Cardiac septum (tissue), 1 donor: ENCODE measurements around the gene MED13L. TPM values are rescaled to one million over a fixed set of nuclear protein-coding genes. Genes with fewer than 3 reads are reported as not detected.

Source experiments
- DNase-seq: peaks from one replicate; pipeline ENCODE4 v3.0.0-alpha.2; 2020; ENCODE audit warnings: low spot score
- intact Hi-C: fragments of 100-400 bp; cut with DNase I; formaldehyde crosslinking; loops from one replicate; pipeline ENCODE4 v1.14.0; 2022
- total RNA-seq: library from RNA; stranded (reverse); fragmentation: NEBNext Ultra II Directional; extraction: Animal tissue kit (Norgen Biotek cat#: 25700); gene quantifications from one replicate; pipeline ENCODE4 v1.2.1, GENCODE V29; 2021
- donor health status: DM: no; HTN: no; CAD: no.

Gene MED13L
- total RNA-seq, 1 donor from 2014 or later: 74.5 TPM

GRCh38 chr12:116282371-116283286 lies 5.1 kb upstream of the MED13L start:
- no peak for DNase-seq
- intact Hi-C loops: loop anchor here (10.0 kb wide), 1 partner anchor 412 kb away; no protein-coding TSS in a partner anchor

GRCh38 chr12:116280595-116281290 lies 3.2 kb upstream of the MED13L start:
- no peak for DNase-seq
- intact Hi-C loops: loop anchor here (10.0 kb wide), 1 partner anchor 414 kb away; no protein-coding TSS in a partner anchor

DNA sequence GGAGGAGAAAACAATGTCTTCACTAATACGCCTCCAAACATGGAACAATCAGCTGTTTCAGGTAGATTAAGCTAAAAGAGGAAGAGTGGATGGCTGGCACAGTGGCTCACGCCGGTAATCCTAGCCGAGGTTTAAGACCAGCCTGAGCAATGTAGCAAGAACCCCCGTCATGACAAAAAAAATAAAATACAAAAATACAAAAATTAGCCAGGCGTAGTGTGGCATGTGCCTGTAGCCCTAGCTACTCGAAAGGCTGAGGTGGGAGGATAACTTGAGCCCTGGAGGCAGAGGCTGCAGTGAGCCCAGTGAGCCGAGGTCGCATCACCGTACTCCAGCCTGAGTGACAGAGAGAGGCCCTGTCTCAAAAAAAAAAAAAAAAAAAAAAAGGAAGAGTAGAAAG lies 1.2 kb upstream of the MED13L start:
- intact Hi-C loops: loop anchor here (5.0 to 10.0 kb wide), 2 partner anchors 264 to 319 kb away; no protein-coding TSS in a partner anchor
- no peak for DNase-seq

- intact Hi-C loops: loop anchor here (5.0 to 10.0 kb wide), 2 partner anchors 263 to 319 kb away; no protein-coding TSS in a partner anchor
- no peak for DNase-seq
These were observed 760 bp upstream of the MED13L start for GRCh38 chr12:116278279-116278626.

GRCh38 chr12:116276652-116277466 lies 634 bp downstream of the MED13L start:
- peak; percentile 84 for DNase-seq
- intact Hi-C loops: loop anchor here (5.0 to 10.0 kb wide), 2 partner anchors 262 to 320 kb away; no protein-coding TSS in a partner anchor

GRCh38 chr12:116274551-116275375 lies 2.7 kb downstream of the MED13L start:
- no peak for DNase-seq
- intact Hi-C loops: loop anchor here (5.0 to 10.0 kb wide), 2 partner anchors 260 to 323 kb away; no protein-coding TSS in a partner anchor

DNA sequence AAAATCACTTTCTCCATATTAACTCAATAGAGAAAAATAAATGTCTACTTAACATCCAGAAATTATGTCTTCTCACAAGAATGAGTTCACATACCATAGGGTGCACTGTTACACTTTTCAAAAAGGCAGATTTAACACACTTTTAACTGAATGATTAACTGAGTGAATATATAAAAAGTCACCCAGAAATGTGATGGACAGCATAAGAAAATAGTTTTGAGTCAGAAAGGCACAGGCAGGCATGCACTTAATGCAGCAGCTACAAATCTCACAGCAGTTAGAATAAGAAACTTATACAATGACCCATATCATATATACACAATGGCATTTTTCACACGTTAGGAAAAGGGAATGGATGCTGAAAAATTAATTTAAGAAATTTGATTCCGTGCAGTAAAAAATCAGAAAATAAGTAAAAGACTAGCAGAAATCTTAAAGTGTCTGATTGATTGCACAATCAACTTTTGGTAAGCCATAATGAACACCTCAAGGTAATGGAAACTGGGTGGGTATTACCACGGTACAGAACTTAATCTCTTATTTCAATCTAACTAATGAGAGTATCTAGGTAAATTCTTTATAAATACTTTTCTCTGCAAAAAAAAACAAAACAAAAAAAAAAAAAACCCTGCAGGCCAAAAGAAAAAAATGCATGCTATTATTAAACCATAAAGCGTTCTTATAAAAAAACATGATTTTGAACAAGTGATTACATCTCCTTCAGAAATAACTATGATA lies 3.5 kb downstream of the MED13L start:
- DNase-seq: no peak

GRCh38 chr12:116267948-116268347 lies 9.5 kb downstream of the MED13L start:
- intact Hi-C loops: no loop called here
- no peak for DNase-seq

More for the DNA sequence above, 3.5 kb downstream of the MED13L start:
- intact Hi-C loops: loop anchor here (10.0 kb wide), 1 partner anchor 259 kb away; no protein-coding TSS in a partner anchor

DNA sequence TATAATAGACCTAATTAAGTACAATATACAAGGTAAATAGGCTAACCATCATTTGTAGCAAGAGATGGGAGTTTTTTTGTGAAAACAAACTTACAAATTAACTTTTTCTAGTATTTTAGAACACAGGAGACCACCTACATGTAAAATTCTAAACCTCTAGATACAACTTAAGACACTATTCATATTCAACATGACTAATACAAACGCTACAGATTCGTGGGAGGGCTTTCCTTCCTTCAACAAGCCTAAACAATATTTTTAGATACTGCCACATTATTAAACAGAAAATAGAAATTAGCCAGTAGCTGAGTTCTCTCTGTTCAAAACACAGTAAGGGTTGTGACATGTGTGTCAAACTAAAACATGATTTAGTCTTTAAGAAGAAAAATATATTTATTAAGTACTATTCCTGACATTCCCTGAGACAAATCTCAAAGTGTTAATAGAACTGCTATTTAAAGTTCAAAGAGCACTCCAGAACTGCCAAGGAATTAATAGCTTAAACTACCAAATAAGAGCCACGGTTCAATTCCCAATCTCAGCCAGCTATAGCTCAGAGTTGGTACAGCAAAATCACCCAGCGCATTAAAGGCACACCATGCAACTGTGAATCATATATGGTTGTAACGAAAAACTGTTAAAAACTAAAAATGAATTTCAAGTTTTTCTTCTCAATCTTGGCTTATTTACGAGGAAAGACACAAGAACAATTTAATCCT lies 10.7 kb downstream of the MED13L start:
- intact Hi-C loops: no loop called here
- no peak for DNase-seq

DNA sequence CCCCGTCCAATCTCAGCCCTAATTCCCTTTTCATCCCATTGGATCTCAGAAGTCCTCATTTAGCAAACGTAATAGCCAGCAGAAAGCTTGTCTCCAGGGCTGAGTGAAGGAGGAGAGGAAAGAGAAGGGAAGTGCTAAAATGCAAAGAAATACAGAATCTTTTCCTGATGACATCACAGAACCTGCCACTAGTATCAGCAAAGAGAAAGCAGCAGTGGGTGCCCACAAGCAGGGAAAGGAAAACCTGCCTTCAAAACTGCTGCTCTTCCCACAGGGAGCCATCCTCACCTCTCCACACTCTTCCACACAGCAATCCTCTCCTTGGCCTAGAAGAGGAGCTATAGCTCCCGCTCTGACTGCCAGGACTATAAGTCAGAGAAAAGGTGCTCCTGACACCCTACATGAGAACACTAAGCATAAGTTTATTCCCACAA lies 11.3 kb downstream of the MED13L start:
- no peak for DNase-seq
- intact Hi-C loops: no loop called here

- intact Hi-C loops: no loop called here
These were observed 11.9 kb downstream of the MED13L start for GRCh38 chr12:116265351-116266147.

GRCh38 chr12:116264525-116265070 lies 12.9 kb downstream of the MED13L start:
- DNase-seq: no peak
- intact Hi-C loops: no loop called here

More at GRCh38 chr12:116265351-116266147, 11.9 kb downstream of the MED13L start:
- DNase-seq: no peak

DNA sequence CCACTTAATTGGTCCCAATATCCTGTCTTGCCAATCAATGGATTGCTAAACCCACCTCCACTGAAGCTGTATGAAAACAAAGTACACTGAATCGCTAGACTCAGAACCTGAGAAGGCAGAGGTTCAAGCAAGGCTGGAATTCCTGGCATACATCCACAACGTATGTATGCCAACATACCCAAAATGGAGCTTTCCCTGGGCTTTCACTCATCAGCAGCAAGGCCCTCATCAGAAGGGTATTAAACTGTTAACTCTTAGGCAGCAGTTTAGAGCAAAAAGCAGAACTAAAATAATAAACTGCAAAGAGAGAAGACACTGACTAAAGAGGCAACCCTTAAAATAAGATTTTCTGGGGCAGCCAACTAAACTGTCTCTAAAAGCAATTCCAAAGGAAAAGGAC lies 13.6 kb downstream of the MED13L start:
- DNase-seq: no peak
- intact Hi-C loops: no loop called here

DNA sequence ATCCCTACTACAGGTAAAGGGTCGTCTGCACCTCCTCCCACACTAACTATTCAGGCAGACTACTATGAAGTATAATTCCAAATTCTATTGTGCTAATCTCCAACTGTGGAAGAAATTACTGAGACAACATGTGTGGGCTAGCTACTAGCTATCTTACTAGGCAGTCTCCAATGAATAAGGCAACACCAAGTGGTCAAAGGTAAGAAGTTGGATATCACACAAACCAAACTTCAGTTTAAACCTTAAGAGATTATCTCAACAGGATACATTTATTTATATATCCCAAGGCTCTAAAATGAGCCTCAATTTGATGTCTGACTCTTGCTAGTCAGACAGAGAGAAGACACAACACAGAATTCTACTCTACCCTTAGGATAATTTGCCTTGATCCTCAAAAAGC lies 14.1 kb downstream of the MED13L start:
- DNase-seq: no peak
- intact Hi-C loops: no loop called here

DNA sequence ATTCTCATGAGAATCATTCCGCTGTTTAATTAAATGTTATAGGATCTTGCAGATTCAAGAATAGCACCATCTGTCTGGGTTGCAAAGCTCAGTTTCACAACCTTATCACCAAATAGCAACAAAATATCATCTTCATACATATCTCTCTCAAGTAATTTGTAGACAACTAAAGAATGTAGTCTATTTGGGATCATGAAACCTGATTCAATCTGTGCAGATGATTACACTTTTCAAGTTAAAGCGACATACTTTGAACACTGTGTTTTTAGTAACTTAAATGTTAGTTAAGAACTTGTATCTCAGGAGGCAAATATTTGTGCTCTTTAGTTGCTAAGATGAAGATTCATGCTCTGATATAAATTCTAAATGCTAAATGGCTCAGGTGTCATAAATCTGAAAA lies 14.8 kb downstream of the MED13L start:
- intact Hi-C loops: no loop called here
- DNase-seq: no peak

GRCh38 chr12:116261525-116262100 lies 15.9 kb downstream of the MED13L start:
- DNase-seq: no peak
- intact Hi-C loops: no loop called here
